ENCODE data around the gene BCKDK. TPM values are rescaled to one million over a fixed set of nuclear protein-coding genes. Genes with fewer than 3 reads are reported as not detected.

Gene BCKDK
- total and polyA plus RNA-seq, 2 of the 13 experiments (the other 11 are each of a cell fraction or from before 2014, with no cell fraction given) = 24.9 to 42.6 TPM

DNA sequence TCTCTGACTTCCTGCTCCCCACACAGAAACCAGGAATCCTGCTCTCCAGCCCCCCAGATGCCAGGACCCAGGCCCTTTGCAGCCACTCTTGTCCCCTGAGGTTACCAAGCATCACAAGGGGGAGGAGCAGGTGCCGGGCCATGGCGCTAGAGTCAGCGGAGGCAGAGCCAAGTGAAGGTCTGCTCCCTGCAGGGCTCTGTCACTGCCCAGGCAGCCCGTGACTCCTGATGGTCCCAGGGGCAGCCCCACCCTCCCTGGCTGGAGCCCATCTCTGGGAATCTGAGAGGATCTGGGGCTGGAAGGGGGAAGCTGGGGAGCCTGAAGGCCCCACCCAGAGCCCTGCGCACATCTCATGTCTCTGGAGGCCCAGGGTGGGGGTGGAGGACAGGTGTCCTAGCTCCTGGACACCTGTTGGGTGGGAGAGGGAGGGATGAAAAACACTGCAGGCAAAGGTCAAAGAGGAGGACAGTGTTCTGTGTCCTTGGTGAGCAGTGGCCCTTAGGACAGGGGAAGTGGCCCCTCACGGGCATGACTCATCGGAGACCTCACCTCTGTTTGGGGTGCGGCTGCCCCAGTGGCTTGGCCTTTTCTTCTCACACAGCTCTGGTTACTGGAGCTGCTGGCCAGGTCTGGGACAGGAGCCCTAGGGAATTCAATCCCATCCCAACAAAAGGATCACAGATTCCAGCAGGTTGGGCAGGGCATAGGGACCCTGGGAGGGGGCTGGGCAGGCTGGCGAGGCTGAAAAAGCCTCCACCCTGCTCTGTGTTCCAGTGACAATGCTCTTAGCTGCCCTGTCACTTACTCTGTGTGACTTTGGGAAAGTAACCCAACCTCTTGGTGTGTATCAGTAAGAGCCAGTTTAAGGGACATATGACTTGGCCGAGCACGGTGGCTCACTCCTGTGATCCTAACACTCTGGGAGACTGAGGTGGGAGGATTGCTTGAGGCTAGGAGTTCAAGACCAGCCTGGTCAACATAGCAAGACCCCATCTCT lies 42.0 kb downstream of the BCKDK start, which contains the start of gene PRSS36 (continued):
- no peak for TF ChIP-seq CBX2 (IDR thresholded peaks at IDR 0.05; ENCODE audit: low read depth, low read length)
- TF ChIP-seq CBX2 (CRISPR knock-in tag; IDR thresholded peaks at IDR 0.05; ENCODE audit: low read depth) = no peak
- TF ChIP-seq, protein P1, sequence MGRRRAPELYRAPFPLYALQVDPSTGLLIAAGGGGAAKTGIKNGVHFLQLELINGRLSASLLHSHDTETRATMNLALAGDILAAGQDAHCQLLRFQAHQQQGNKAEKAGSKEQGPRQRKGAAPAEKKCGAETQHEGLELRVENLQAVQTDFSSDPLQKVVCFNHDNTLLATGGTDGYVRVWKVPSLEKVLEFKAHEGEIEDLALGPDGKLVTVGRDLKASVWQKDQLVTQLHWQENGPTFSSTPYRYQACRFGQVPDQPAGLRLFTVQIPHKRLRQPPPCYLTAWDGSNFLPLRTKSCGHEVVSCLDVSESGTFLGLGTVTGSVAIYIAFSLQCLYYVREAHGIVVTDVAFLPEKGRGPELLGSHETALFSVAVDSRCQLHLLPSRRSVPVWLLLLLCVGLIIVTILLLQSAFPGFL (CRISPR knock-in tag; IDR thresholded peaks at IDR 0.05) = no peak
- TF ChIP-seq NR2F6 (IDR thresholded peaks at IDR 0.05) = 0 out of 2 replicates have a peak, but pooled peaks have one; percentile 9
- peak; percentile 63; the same call in 1 of the 2 replicates for TF ChIP-seq NR2F6 (CRISPR knock-in tag; IDR thresholded peaks at IDR 0.05)
- TF ChIP-seq ZNF720 (CRISPR knock-in tag; IDR thresholded peaks at IDR 0.05) = no peak
- TF ChIP-seq, protein P2, sequence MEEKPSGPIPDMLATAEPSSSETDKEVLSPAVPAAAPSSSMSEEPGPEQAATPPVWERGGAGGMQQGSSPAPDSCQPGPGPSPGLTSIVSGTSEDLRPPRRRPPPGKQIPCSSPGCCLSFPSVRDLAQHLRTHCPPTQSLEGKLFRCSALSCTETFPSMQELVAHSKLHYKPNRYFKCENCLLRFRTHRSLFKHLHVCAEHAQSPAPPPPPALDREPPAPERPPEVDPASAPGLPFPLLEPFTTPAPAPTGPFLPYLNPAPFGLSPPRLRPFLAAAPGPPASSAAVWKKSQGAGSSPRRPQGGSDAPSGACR (CRISPR knock-in tag; IDR thresholded peaks at IDR 0.05) = no peak
- no peak for TF ChIP-seq ZNF749 (CRISPR knock-in tag; IDR thresholded peaks at IDR 0.05; ENCODE audit: borderline replicate concordance)
- no peak for TF ChIP-seq NFKBIZ (CRISPR knock-in tag; IDR thresholded peaks at IDR 0.05)
- TF ChIP-seq, protein P3, sequence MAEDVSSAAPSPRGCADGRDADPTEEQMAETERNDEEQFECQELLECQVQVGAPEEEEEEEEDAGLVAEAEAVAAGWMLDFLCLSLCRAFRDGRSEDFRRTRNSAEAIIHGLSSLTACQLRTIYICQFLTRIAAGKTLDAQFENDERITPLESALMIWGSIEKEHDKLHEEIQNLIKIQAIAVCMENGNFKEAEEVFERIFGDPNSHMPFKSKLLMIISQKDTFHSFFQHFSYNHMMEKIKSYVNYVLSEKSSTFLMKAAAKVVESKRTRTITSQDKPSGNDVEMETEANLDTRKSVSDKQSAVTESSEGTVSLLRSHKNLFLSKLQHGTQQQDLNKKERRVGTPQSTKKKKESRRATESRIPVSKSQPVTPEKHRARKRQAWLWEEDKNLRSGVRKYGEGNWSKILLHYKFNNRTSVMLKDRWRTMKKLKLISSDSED (CRISPR knock-in tag; IDR thresholded peaks at IDR 0.05) = no peak
- TF ChIP-seq, protein P4, sequence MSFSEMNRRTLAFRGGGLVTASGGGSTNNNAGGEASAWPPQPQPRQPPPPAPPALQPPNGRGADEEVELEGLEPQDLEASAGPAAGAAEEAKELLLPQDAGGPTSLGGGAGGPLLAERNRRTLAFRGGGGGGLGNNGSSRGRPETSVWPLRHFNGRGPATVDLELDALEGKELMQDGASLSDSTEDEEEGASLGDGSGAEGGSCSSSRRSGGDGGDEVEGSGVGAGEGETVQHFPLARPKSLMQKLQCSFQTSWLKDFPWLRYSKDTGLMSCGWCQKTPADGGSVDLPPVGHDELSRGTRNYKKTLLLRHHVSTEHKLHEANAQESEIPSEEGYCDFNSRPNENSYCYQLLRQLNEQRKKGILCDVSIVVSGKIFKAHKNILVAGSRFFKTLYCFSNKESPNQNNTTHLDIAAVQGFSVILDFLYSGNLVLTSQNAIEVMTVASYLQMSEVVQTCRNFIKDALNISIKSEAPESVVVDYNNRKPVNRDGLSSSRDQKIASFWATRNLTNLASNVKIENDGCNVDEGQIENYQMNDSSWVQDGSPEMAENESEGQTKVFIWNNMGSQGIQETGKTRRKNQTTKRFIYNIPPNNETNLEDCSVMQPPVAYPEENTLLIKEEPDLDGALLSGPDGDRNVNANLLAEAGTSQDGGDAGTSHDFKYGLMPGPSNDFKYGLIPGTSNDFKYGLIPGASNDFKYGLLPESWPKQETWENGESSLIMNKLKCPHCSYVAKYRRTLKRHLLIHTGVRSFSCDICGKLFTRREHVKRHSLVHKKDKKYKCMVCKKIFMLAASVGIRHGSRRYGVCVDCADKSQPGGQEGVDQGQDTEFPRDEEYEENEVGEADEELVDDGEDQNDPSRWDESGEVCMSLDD (CRISPR knock-in tag; IDR thresholded peaks at IDR 0.05; ENCODE audit: borderline replicate concordance) = peak; percentile 76; the same call in 1 of the 2 replicates
- TF ChIP-seq, protein P5, sequence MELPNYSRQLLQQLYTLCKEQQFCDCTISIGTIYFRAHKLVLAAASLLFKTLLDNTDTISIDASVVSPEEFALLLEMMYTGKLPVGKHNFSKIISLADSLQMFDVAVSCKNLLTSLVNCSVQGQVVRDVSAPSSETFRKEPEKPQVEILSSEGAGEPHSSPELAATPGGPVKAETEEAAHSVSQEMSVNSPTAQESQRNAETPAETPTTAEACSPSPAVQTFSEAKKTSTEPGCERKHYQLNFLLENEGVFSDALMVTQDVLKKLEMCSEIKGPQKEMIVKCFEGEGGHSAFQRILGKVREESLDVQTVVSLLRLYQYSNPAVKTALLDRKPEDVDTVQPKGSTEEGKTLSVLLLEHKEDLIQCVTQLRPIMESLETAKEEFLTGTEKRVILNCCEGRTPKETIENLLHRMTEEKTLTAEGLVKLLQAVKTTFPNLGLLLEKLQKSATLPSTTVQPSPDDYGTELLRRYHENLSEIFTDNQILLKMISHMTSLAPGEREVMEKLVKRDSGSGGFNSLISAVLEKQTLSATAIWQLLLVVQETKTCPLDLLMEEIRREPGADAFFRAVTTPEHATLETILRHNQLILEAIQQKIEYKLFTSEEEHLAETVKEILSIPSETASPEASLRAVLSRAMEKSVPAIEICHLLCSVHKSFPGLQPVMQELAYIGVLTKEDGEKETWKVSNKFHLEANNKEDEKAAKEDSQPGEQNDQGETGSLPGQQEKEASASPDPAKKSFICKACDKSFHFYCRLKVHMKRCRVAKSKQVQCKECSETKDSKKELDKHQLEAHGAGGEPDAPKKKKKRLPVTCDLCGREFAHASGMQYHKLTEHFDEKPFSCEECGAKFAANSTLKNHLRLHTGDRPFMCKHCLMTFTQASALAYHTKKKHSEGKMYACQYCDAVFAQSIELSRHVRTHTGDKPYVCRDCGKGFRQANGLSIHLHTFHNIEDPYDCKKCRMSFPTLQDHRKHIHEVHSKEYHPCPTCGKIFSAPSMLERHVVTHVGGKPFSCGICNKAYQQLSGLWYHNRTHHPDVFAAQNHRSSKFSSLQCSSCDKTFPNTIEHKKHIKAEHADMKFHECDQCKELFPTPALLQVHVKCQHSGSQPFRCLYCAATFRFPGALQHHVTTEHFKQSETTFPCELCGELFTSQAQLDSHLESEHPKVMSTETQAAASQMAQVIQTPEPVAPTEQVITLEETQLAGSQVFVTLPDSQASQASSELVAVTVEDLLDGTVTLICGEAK (IDR thresholded peaks at IDR 0.05) = no peak
- TF ChIP-seq, protein P5 (CRISPR knock-in tag; IDR thresholded peaks at IDR 0.05) = no peak
